HL-60 (cell line): ENCODE data around the gene SLC35F3.

Experiments
- GABPA ChIP-seq: IDR thresholded peaks from 2 replicates; pipeline ENCODE4 v1.6.1; 2012; ENCODE audit warnings: low read depth
- POLR2AphosphoS5 ChIP-seq: IDR thresholded peaks from 2 replicates; pipeline ENCODE4 v1.6.1; 2012; ENCODE audit warnings: low read depth
- SPI1 ChIP-seq: IDR thresholded peaks from 2 replicates; pipeline ENCODE4 v1.6.1; 2012; ENCODE audit warnings: low read depth, mild to moderate bottlenecking, borderline replicate concordance
- TF ChIP-seq, protein P1 (sequence below): IDR thresholded peaks from one replicate; pipeline ENCODE4 v1.5.1; 2011; ENCODE audit warnings: low read length, control low read depth, inconsistent platforms; ENCODE audit not compliant: insufficient read depth
- TF ChIP-seq, protein P2 (sequence below): IDR thresholded peaks from 2 replicates; pipeline ENCODE4 v1.6.1; 2012; ENCODE audit warnings: low read depth; ENCODE audit not compliant: insufficient replicate concordance

DNA sequence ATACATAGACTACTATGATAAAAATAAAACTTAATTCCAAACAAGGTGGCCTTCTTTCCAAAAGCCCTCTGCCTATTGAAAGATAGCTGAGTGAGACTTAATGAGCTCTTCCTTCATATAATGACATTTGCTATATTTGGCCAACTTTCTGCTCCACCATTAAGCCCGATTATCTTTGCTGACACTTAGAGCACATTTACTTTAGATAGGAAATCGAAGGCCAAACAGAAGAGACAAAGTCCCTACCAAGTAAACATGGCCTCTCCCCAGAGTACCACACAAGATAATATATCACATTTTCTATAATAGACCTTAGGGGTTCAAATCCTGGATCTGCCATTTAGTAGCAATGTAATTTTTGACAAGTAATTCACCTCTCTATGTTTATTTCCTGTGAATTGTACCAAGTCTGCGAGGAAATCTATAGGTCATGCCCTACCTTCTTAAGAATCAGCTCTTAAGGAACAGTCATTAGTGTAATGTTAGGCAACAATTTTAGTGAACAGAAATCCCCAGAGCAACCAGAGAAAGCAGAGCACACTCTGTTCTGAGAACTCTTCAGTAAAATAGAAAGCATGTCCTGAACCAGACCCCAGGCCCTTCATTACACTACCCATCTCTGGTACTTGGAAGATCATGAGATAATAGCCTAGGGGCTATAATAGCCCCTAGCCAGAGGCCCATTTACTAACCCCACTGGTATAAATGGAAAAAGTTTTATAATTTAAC, 451.5 kb downstream of the SLC35F3 start:
- TF ChIP-seq, protein P1, sequence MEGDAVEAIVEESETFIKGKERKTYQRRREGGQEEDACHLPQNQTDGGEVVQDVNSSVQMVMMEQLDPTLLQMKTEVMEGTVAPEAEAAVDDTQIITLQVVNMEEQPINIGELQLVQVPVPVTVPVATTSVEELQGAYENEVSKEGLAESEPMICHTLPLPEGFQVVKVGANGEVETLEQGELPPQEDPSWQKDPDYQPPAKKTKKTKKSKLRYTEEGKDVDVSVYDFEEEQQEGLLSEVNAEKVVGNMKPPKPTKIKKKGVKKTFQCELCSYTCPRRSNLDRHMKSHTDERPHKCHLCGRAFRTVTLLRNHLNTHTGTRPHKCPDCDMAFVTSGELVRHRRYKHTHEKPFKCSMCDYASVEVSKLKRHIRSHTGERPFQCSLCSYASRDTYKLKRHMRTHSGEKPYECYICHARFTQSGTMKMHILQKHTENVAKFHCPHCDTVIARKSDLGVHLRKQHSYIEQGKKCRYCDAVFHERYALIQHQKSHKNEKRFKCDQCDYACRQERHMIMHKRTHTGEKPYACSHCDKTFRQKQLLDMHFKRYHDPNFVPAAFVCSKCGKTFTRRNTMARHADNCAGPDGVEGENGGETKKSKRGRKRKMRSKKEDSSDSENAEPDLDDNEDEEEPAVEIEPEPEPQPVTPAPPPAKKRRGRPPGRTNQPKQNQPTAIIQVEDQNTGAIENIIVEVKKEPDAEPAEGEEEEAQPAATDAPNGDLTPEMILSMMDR = no peak
- TF ChIP-seq POLR2AphosphoS5 (no peak), GABPA (no peak), SPI1 (no peak)
- TF ChIP-seq, protein P2, sequence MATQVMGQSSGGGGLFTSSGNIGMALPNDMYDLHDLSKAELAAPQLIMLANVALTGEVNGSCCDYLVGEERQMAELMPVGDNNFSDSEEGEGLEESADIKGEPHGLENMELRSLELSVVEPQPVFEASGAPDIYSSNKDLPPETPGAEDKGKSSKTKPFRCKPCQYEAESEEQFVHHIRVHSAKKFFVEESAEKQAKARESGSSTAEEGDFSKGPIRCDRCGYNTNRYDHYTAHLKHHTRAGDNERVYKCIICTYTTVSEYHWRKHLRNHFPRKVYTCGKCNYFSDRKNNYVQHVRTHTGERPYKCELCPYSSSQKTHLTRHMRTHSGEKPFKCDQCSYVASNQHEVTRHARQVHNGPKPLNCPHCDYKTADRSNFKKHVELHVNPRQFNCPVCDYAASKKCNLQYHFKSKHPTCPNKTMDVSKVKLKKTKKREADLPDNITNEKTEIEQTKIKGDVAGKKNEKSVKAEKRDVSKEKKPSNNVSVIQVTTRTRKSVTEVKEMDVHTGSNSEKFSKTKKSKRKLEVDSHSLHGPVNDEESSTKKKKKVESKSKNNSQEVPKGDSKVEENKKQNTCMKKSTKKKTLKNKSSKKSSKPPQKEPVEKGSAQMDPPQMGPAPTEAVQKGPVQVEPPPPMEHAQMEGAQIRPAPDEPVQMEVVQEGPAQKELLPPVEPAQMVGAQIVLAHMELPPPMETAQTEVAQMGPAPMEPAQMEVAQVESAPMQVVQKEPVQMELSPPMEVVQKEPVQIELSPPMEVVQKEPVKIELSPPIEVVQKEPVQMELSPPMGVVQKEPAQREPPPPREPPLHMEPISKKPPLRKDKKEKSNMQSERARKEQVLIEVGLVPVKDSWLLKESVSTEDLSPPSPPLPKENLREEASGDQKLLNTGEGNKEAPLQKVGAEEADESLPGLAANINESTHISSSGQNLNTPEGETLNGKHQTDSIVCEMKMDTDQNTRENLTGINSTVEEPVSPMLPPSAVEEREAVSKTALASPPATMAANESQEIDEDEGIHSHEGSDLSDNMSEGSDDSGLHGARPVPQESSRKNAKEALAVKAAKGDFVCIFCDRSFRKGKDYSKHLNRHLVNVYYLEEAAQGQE = no peak
